Muscle of arm (tissue), 14 donors: ENCODE data around the gene CGN. TPM values are rescaled to one million over a fixed set of nuclear protein-coding genes. Genes with fewer than 3 reads are reported as not detected.

Source experiments
- DNase-seq: peaks from one replicate; pipeline ENCODE4 v3.0.0-alpha.2; 2013
- long read RNA-seq, 11 donors: transcript quantifications; one replicate each; lab custom pipeline, GENCODE V29; 2026
- polyA plus RNA-seq, 12 donors: library from polyadenylated mRNA; unstranded; fragments of 120-200 nt; gene quantifications; one replicate each; pipeline ENCODE4 v1.2.1, GENCODE V29; 2013; ENCODE audit not compliant: insufficient read length in 12 of 12

The CGN gene
- polyA plus RNA-seq, result 10 to 100 TPM in 1 of 12 donors, 1 to 10 TPM in 4, under 1 TPM in 6, not detected in 1; 0.71 to 14.9 (median 0.94) TPM
- long read RNA-seq, donor 1, full-length matches to known transcripts, result 7 of 32 reads
- long read RNA-seq, donor 1, partial matches to known transcripts, result 25 of 32 reads
- long read RNA-seq, donor 1, other reads (novel, unspliced or antisense), result 0 of 32 reads
- long read RNA-seq, donor 2, full-length matches to known transcripts, result 1 of 1 reads
- long read RNA-seq, donor 2, partial matches to known transcripts, result 0 of 1 reads
- long read RNA-seq, donor 2, other reads (novel, unspliced or antisense), result 0 of 1 reads
- long read RNA-seq, donor 3, partial matches to known transcripts, result 0 of 1 reads
- long read RNA-seq, donor 3, other reads (novel, unspliced or antisense), result 0 of 1 reads
- long read RNA-seq, donor 4, result 0 reads
- long read RNA-seq, donor 5, result 0 reads
- long read RNA-seq, donor 6, result 0 reads
- long read RNA-seq, donor 7, result 0 reads
- long read RNA-seq, donor 8, result 0 reads
- long read RNA-seq, donor 9, result 0 reads
- long read RNA-seq, donor 10, result 0 reads
- long read RNA-seq, donor 11, result 0 reads

DNA sequence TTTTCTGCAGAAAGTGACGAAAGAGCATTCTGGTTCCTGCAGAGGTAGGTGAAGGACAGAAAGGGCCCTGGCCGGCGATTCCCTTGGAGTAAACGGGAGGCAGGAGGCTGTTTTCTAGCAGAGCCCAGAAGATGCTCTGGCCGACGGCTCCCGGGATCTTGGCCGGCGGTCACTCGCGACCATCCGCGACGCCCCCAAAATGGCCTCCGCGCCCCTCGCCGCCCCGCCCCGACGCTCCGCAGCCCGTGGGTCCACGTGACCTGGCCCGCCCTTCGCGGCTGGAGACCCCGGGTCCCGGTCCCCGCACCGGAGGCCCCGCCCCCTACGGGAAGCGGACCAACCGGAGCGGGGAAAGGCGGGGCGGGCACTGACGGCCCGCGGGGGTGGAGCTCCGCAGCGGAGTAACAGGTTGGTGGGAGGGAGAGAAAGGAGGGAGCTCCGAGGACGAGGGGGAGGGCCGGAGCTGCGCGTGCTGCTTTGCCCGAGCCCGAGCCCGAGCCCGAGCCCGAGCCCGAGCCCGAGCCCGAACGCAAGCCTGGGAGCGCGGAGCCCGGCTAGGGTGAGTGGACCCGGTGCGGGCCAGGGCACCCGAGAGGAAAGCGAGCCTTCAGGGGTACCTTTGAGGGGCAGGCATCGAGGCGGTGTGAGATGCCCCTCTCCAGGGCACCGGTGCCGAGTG is at the start of gene CGN:
Gene CGN, plus strand, starts transcription at position 431 of the 679 bp plus-strand sequence. CDS start 7,133 bp downstream, outside the sequence.
- DNase-seq, result peak; percentile 77

DNA sequence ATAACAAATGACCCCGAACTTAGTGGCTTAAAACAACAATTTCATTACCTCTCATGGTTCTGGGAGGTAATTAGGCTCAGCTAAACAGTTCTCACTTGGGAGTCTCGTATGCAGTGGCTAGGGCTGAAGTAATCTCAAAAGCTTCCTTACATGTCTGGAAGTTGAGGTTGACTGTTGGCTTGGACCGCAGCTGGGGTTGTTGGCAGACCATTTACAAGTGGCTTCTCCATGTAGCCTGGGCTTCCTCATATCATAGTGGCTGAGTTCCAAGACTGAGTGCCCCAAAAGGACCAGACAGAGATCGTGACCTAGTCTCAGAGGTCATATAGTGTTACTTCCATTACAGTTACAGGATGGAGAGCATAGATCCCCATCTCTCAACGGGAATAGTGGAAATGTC is 49.5 kb upstream of the CGN start:
- no peak for DNase-seq

DNA sequence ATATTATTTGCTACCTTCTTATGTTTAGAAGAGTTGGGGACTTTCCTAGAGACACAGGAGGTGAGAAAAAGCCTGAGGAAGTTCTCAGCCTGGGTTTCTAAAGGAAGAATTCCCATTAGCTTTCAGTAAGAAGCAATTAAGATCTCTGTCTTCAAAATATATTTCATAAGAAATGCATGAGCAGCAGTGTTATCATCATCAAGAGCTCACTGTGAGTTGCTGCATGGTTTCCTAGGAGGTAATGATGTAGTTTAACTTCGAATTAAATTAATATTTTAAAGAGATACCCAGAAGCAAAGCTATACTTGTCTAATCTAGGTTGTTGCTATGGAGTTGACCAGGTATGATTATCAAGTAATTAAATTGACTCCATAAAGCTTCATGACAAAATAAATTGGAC is 46.2 kb upstream of the CGN start:
- no peak for DNase-seq

DNA sequence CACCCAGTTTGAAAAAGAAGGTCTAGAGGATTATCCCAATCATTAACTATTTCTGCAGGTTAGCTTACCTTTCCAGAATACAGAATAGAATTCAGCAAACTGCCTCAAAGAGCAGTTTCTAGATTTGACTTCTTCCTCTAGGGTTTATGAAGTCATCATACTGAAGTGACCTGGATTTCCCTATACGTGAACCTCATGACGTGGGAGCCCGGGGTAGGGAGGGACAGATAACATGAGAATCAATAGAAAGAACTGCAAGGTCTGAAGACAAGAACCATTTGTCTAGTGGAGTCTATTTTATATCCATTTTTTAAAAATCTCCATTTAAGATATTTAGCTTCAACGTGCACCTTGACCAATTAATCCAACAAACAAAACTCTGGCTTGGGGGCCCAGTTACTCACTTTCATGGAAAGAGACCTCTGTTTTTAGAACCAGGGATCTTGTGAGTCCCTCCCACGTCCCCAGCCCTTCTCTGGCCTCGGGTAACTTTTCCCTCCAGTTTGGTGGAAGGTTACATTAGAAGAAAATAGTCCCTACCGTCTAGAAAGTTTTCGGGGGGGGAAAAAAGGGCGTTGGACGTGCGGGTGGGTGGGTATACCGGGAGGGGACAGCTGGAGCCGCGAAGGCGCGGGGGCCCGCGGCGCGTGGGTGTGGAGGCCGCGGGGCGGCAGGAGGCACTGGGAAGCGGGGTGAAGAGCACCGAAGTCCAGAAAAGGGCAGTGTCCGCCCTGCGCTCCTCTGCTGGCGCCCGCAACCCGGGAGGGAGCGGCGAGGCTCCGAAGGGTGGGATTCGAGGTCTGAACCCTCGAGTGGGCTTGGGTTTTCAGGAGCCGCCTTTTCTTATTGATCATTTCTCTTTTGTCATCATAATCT is 38.1 kb upstream of the CGN start:
- peak; percentile 74 for DNase-seq

GRCh38 chr1:151474745-151475144 is 36.4 kb upstream of the CGN start:
- no peak for DNase-seq

DNA sequence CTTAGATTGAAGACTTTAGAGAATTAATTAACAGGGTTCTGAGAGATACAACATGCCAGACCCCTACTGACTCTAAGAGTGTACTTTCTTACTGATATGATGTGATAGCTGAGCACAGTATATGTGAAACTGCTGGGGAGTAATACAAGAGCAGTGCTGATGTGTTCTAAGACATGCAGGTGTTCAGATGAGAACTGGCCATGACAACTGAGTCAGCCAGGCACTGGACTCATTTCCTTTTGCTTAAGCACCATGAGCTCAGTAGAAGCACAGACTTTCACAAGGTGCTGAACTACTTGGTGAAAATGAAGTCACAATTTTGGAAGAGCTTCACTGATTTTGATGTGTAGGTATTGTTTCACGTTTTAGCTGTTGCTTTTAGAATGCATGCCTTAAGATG is 36.0 kb upstream of the CGN start:
- no peak for DNase-seq

DNA sequence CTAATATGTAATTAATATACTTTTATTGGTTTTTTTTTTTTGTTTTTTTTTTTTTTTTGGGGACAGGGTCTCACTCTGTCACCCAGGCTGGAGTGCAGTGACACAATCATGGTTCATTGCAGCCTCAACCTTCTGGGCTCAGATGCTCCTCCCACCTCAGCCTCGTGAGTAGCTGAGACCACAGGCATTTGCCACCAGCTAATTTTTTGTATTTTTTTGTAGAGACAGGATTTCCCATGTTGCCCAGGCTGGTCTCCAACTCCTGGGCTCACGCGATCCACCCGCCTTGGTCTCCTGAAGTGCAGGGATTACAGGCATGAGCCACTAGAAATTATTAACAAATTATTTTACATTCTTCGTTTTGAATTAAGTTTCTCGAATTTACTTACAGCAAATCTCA is 35.1 kb upstream of the CGN start:
- DNase-seq, result no peak

- no peak for DNase-seq
These were observed 34.1 kb upstream of the CGN start for GRCh38 chr1:151477066-151477465.

DNA sequence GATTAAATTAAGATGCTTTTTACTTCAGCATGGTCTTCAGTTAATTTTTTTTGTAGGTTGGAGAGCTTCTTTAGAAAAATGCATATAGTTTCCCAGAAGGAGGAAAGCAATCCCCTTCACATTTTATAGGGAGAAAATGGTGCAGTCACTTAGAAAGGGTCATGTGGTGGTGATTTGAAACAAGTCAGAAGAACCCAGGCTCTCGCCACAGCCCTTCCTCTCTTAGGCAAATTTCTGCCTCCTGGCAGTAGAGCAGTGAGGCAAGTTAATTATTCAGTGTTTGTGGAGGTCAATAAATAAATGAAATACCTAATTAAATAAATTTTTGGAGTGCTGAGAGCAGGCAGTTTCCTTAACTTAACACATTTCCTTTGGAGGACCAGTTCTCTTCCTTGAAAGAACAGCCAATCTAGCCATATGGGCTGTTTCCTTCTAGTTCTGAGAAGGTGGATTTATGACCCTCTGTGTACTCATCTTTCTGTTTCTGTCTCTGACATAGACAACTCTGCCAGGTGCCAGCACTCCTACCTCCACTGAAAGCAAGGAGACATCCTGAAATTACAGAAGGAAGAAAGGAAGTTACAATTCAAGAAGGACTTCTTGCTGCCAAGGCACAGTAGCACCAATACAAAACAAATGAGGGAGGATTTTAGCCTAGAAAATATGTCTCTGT is 32.9 kb upstream of the CGN start:
- DNase-seq, result no peak

GRCh38 chr1:151478923-151479322 is 32.3 kb upstream of the CGN start:
- no peak for DNase-seq

GRCh38 chr1:151479462-151479861 is 31.7 kb upstream of the CGN start:
- DNase-seq, result no peak

- no peak for DNase-seq
These were observed 29.2 kb upstream of the CGN start for GRCh38 chr1:151482017-151482416.

- no peak for DNase-seq
These were observed 25.4 kb upstream of the CGN start for GRCh38 chr1:151485685-151486255.

DNA sequence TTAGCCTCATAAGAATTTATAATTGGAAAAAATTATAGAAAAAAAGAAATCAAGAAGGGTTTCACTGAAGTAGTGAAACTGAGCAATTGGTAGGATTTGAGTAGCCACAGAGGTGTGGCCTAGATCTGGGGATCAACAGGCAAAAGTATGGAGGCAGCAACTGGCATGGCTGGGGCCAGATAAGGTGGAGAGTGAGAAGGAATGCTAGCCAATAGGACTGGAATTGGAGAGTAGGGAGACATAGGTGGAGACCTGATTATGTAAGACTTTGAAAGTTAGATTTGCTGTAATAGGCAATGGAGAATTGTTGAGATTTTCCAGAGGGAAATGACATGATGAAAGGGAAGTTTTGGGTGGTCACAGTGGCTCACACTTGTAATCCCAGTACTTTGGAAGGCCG is 24.6 kb upstream of the CGN start:
- no peak for DNase-seq

DNA sequence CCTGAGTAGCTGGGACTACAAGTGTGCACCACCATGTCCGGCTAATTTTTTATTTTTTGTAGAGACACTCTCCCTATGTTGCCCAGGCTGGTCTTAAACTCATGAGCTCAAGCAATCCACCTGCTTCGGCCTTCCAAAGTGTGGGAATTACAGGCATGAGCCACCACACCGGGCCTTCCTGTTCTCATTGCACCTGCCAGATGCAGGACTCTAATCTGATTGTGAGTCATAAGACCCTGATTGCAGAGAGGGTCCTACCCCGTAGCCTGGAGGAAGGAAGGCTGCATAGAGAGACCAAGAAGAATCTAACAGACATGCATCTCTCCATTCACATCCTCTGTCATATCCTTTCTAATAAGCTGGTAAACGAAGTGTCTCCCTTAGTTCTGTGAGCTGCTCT is 19.5 kb upstream of the CGN start:
- no peak for DNase-seq

GRCh38 chr1:151492120-151492519 is 19.1 kb upstream of the CGN start:
- no peak for DNase-seq

- no peak for DNase-seq
These were observed 18.1 kb upstream of the CGN start for GRCh38 chr1:151493042-151493441.

DNA sequence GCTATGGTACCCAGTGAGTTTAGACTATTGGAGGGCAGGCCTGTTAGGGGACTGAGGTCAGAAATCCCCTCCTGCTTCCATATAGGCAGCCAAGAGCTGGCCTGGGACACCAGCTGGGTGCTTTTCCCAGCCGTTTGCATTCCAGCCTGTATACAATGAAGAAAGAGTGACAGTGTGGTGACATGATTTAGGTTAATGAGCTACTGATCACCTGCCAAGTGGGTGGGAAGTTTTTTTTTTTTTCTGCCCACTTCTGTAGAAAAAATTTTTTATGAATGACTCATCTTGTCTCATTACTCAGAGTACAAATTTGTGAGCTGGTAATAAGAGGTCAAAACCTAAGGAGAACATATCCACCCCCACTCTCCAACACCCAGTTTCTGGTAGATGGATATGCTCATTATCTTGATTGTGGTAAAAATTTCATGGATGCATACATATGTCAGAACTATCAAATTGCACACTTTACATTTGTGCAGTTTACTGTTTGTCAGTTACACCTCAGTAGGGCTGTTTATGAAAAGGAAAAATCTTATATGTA is 16.4 kb upstream of the CGN start:
- DNase-seq, result no peak

DNA sequence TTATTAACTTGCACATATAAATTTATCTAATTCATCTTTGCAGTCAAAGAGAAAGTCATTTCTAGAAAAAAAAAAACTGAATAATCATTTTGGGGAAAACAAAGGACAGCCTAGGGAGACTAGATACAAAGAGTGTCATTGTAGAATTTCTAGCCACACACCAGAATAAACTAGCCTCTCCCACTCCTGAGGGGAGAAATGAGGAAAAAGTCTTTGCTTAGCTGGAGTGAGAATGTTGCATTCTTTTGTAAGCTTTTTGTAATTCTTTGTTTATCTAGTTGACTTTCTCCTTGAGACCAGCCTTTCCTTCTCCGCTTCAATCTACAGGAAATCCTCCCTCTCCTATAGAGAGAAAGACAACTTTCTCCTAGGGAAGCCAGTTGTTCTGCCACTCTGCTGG is 15.9 kb upstream of the CGN start:
- DNase-seq, result no peak

- no peak for DNase-seq
These were observed 11.8 kb upstream of the CGN start for GRCh38 chr1:151499365-151499764.

- DNase-seq, result no peak
These were observed 11.3 kb upstream of the CGN start for GRCh38 chr1:151499930-151500329.
